Esophagus muscularis mucosa (tissue), 3 donors: Measurements from ENCODE around the gene DBN1.

Source experiments
- CTCF ChIP-seq, 3 experiments: fragments of 200-600 bp in 2 of 3; fragments of 450-650 bp in 1 of 3; sonication (generic) in 2 of 3; IDR thresholded peaks; one replicate each; pipeline ENCODE4 v1.5.1; 2017 to 2019; ENCODE audit warnings: antibody characterized with exemption in 3 of 3, mild to moderate bottlenecking in 2 of 3, moderate library complexity in 1 of 3
- POLR2AphosphoS5 ChIP-seq, 2 donors: sonication (generic); formaldehyde crosslinking; IDR thresholded peaks; one replicate each; pipeline ENCODE4 v1.6.1; 2017; ENCODE audit warnings: antibody characterized with exemption in 2 of 2

- TF ChIP-seq CTCF (IDR thresholded peaks at IDR 0.05) (peak in 1 of 3 experiments; percentile 3), POLR2AphosphoS5 (IDR thresholded peaks at IDR 0.05) (peak; percentile 82 to 95)
Observed at GRCh38 chr5:177425801-177426565, 47.5 kb downstream of the DBN1 start.
